MM.1S (cell line): ENCODE results near the gene CLIC4.
"Not testable (repeated sequence)": the region's sequence is repeated elsewhere in the genome, so short reads cannot be mapped to it uniquely, and the experiment has no call there.

Experiments used
- DNase-seq: peaks from one replicate; pipeline ENCODE4 v3.0.0-alpha.2; 2015
- H2AFZ ChIP-seq: fragments of 300-600 bp; sonication (generic); 2 replicates; pipeline ENCODE4 v1.6.0; 2016; ENCODE audit warnings: antibody characterized with exemption, low read length
- H3F3A ChIP-seq: fragments of 300-600 bp; sonication (generic); 2 replicates; pipeline ENCODE4 v1.6.1; 2016; ENCODE audit warnings: mild to moderate bottlenecking, antibody characterized with exemption, low read length, moderate library complexity, mixed read lengths; ENCODE audit not compliant: insufficient read depth
- H3K27ac ChIP-seq: fragments of 300-600 bp; sonication (generic); 2 replicates; pipeline ENCODE4 v1.5.1; 2016; ENCODE audit warnings: mild to moderate bottlenecking, low read length
- H3K27me3 ChIP-seq: fragments of 300-600 bp; sonication (generic); replicated peaks from 2 replicates; pipeline ENCODE4 v1.6.0; 2016; ENCODE audit warnings: low read length; ENCODE audit not compliant: insufficient read depth
- H3K36me3 ChIP-seq: fragments of 300-600 bp; sonication (generic); replicated peaks from 2 replicates; pipeline ENCODE4 v1.6.1; 2016; ENCODE audit warnings: mild to moderate bottlenecking, low read length, mixed read lengths; ENCODE audit not compliant: insufficient read depth
- H3K4me1 ChIP-seq: fragments of 300-600 bp; sonication (generic); 2 replicates; pipeline ENCODE4 v1.6.1; 2016; ENCODE audit warnings: low read length, mixed read lengths
- H3K4me2 ChIP-seq: fragments of 300-600 bp; sonication (generic); 2 replicates; pipeline ENCODE4 v1.6.0; 2016; ENCODE audit warnings: low read depth, low read length
- H3K4me3 ChIP-seq: fragments of 300-600 bp; sonication (generic); 2 replicates; pipeline ENCODE4 v1.5.1; 2016; ENCODE audit warnings: low read length, mixed read lengths
- H3K79me2 ChIP-seq: fragments of 300-600 bp; sonication (generic); 2 replicates; pipeline ENCODE4 v1.6.1; 2016; ENCODE audit warnings: mixed run types, low read length, mixed read lengths
- H3K9ac ChIP-seq: fragments of 300-600 bp; sonication (generic); 2 replicates; pipeline ENCODE4 v1.6.1; 2016; ENCODE audit warnings: low read length, mixed read lengths
- H3K9me2 ChIP-seq: fragments of 300-600 bp; sonication (generic); replicated peaks from 2 replicates; pipeline ENCODE4 v1.6.1; 2016; ENCODE audit warnings: mild to moderate bottlenecking, low read length, mixed read lengths; ENCODE audit not compliant: insufficient read depth
- H3K9me3 ChIP-seq: fragments of 300-600 bp; sonication (generic); replicated peaks from 2 replicates; pipeline ENCODE4 v1.6.1; 2016; ENCODE audit warnings: mild to moderate bottlenecking, low read length, mixed read lengths; ENCODE audit not compliant: insufficient read depth
- H4K20me1 ChIP-seq: fragments of 300-600 bp; sonication (generic); 2 replicates; pipeline ENCODE4 v1.6.1; 2016; ENCODE audit warnings: mild to moderate bottlenecking, low read length, moderate library complexity, mixed read lengths; ENCODE audit not compliant: insufficient read depth
- CTCF ChIP-seq: fragments of 300-600 bp; sonication (generic); IDR thresholded peaks from 2 replicates; pipeline ENCODE4 v1.5.1; 2016; ENCODE audit warnings: antibody characterized with exemption, low read length, mixed read lengths
- EZH2 ChIP-seq: fragments of 300-600 bp; sonication (generic); optimal IDR thresholded peaks from 2 replicates; pipeline ENCODE3; 2017; ENCODE audit warnings: low read depth, mild to moderate bottlenecking, antibody characterized with exemption, low read length, mixed read lengths
- EZH2phosphoT487 ChIP-seq: fragments of 300-600 bp; sonication (generic); IDR thresholded peaks from 2 replicates; pipeline ENCODE4 v1.6.1; 2018; ENCODE audit warnings: antibody characterized with exemption, low read length

Gene CLIC4

GRCh38 chr1:24888061-24888970 is 143.1 kb downstream of the CLIC4 start:
- Histone ChIP-seq H3K4me3 (no peak overlapping the region), H3K79me2 (no peaks in the 10 kb centered on the region), H3K27ac (no peak overlapping the region), H3K27me3 (no peaks in the 10 kb centered on the region), H3K4me1 (no peaks in the 10 kb centered on the region), H3K9me3 (no peaks in the 10 kb centered on the region), H3K36me3 (no peaks in the 10 kb centered on the region), H3K9ac (no peak overlapping the region), H3K4me2 (no peak overlapping the region), H3K9me2 (no peaks in the 10 kb centered on the region), H3F3A (no peaks in the 10 kb centered on the region), H2AFZ (no peak overlapping the region), H4K20me1 (no peaks in the 10 kb centered on the region)
- TF ChIP-seq EZH2 (no peak), CTCF (no peak), EZH2phosphoT487 (no peak)
- no peak for DNase-seq

GRCh38 chr1:24888971-24889676 is 143.9 kb downstream of the CLIC4 start:
- Histone ChIP-seq H3F3A (no peaks in the 10 kb centered on the region), H3K9me3 (no peaks in the 10 kb centered on the region), H3K9me2 (no peaks in the 10 kb centered on the region), H3K9ac (no peak overlapping the region), H3K27me3 (no peaks in the 10 kb centered on the region), H2AFZ (no peak overlapping the region), H4K20me1 (no peaks in the 10 kb centered on the region), H3K27ac (no peak overlapping the region), H3K79me2 (no peaks in the 10 kb centered on the region), H3K4me1 (no peaks in the 10 kb centered on the region), H3K4me3 (no peak overlapping the region), H3K4me2 (no peak overlapping the region), H3K36me3 (no peaks in the 10 kb centered on the region)
- DNase-seq = no peak
- no peak for TF ChIP-seq EZH2
- TF ChIP-seq CTCF = no peak
- no peak for TF ChIP-seq EZH2phosphoT487

- Histone ChIP-seq H3K79me2 (no peaks in the 10 kb centered on the region), H3K4me1 (no peaks in the 10 kb centered on the region), H4K20me1 (no peaks in the 10 kb centered on the region), H3K4me3 (no peak overlapping the region), H2AFZ (no peak overlapping the region), H3K4me2 (no peak overlapping the region), H3K27me3 (no peaks in the 10 kb centered on the region), H3K9ac (no peak overlapping the region), H3K9me2 (no peaks in the 10 kb centered on the region), H3K9me3 (no peaks in the 10 kb centered on the region), H3F3A (no peaks in the 10 kb centered on the region), H3K36me3 (no peaks in the 10 kb centered on the region), H3K27ac (no peak overlapping the region)
- TF ChIP-seq EZH2phosphoT487 = no peak
- TF ChIP-seq CTCF = no peak
- TF ChIP-seq EZH2 = no peak
- DNase-seq = no peak
Measured at GRCh38 chr1:24890887-24891286, 145.6 kb downstream of the CLIC4 start.

GRCh38 chr1:24891367-24891766 is 146.1 kb downstream of the CLIC4 start:
- H3K36me3 ChIP-seq, H3F3A ChIP-seq, H2AFZ ChIP-seq, H3K79me2 ChIP-seq, H3K9me2 ChIP-seq, DNase-seq, H3K9ac ChIP-seq, H3K27me3 ChIP-seq, H3K4me2 ChIP-seq, H3K4me1 ChIP-seq, H3K9me3 ChIP-seq, H3K27ac ChIP-seq, H4K20me1 ChIP-seq, H3K4me3 ChIP-seq: not testable (repeated sequence)
